Activated CD4-positive, alpha-beta T cell treated with anti-CD3 and anti-CD28 coated beads, Interleukin-10, Interleukin-2, amounts not matched to agents 100 ng/mL and 50 ng/mL, durations not matched to agents 16 hours and 8 hours (primary cell): ENCODE measurements around the gene FAM171A2.
"Not testable (repeated sequence)": the region's sequence is repeated elsewhere in the genome, so short reads cannot be mapped to it uniquely, and the experiment has no call there.

Experiments used
- DNase-seq: peaks from one replicate; pipeline ENCODE4 v3.0.0-alpha.2; 2020

The FAM171A2 gene

GRCh38 chr17:44343510-44344209 is 20.0 kb downstream of the FAM171A2 start:
- DNase-seq, result no peak

GRCh38 chr17:44340553-44340952 is 23.1 kb downstream of the FAM171A2 start:
- not testable (repeated sequence) for DNase-seq

- no peak for DNase-seq
Measured at GRCh38 chr17:44338702-44339101, 25.0 kb downstream of the FAM171A2 start.

GRCh38 chr17:44335968-44336367 is 27.7 kb downstream of the FAM171A2 start:
- DNase-seq, result no peak

- DNase-seq, result no peak
Measured at GRCh38 chr17:44335564-44335963, 28.1 kb downstream of the FAM171A2 start.

GRCh38 chr17:44334727-44335126 is 28.9 kb downstream of the FAM171A2 start:
- no peak for DNase-seq

- DNase-seq, result no peak
Measured at GRCh38 chr17:44334315-44334714, 29.3 kb downstream of the FAM171A2 start.

GRCh38 chr17:44333371-44333770 is 30.3 kb downstream of the FAM171A2 start:
- DNase-seq, result no peak

- peak; percentile 87 for DNase-seq
Measured at GRCh38 chr17:44331249-44331760, 32.3 kb downstream of the FAM171A2 start.

- not testable (repeated sequence) for DNase-seq
Measured at GRCh38 chr17:44330263-44330662, 33.4 kb downstream of the FAM171A2 start.

- not testable (repeated sequence) for DNase-seq
Measured at GRCh38 chr17:44329516-44329915, 34.1 kb downstream of the FAM171A2 start.

GRCh38 chr17:44327715-44328449 is 35.8 kb downstream of the FAM171A2 start:
- no peak for DNase-seq

- DNase-seq, result peak; percentile 96
Measured at GRCh38 chr17:44326861-44327444, 36.7 kb downstream of the FAM171A2 start.

- DNase-seq, result peak; percentile 97
Measured at GRCh38 chr17:44324571-44325275, 38.9 kb downstream of the FAM171A2 start, which contains the start of gene SLC25A39. Gene SLC25A39, minus strand, starts transcription at chr17:44324823. Its CDS starts 1,261 bp downstream, at chr17:44323562.

- no peak for DNase-seq
Measured at GRCh38 chr17:44324092-44324570, 39.5 kb downstream of the FAM171A2 start.

GRCh38 chr17:44323359-44324091 is 40.1 kb downstream of the FAM171A2 start:
- peak; percentile 25 for DNase-seq

- no peak for DNase-seq
Measured at GRCh38 chr17:44322236-44322895, 41.3 kb downstream of the FAM171A2 start.

GRCh38 chr17:44321246-44322120 is 42.2 kb downstream of the FAM171A2 start:
- DNase-seq, result no peak

GRCh38 chr17:44320066-44320465 is 43.6 kb downstream of the FAM171A2 start:
- DNase-seq, result no peak
